GM18502 (cell line): ENCODE results near the gene ADAMTS2.

ENCODE experiments used
- ATAC-seq: cut with Tn5 transposase; IDR thresholded peaks from one replicate; pipeline ENCODE4 v1.9.1; 2021; ENCODE audit warnings: mild to moderate bottlenecking; ENCODE audit not compliant: unreplicated experiment, poor library complexity

ADAMTS2 gene

GRCh38 chr5:179345183-179345432, 153 bp downstream of the ADAMTS2 start:
- ATAC-seq, result no peak

- ATAC-seq, result no peak
Measured at GRCh38 chr5:179344431-179345182, 654 bp downstream of the ADAMTS2 start.

- ATAC-seq, result no peak
Measured at GRCh38 chr5:179343719-179344430, 1.4 kb downstream of the ADAMTS2 start.

GRCh38 chr5:179343021-179343718, 2.1 kb downstream of the ADAMTS2 start:
- no peak for ATAC-seq

- no peak for ATAC-seq
Measured at GRCh38 chr5:179342577-179342976, 2.7 kb downstream of the ADAMTS2 start.

GRCh38 chr5:179340465-179340864, 4.8 kb downstream of the ADAMTS2 start:
- ATAC-seq, result no peak

GRCh38 chr5:179339996-179340395, 5.3 kb downstream of the ADAMTS2 start:
- no peak for ATAC-seq

GRCh38 chr5:179339081-179339480, 6.2 kb downstream of the ADAMTS2 start:
- ATAC-seq, result no peak

GRCh38 chr5:179337796-179338676, 7.2 kb downstream of the ADAMTS2 start:
- no peak for ATAC-seq

- no peak for ATAC-seq
Measured at GRCh38 chr5:179336871-179337795, 8.1 kb downstream of the ADAMTS2 start.

- ATAC-seq, result no peak
Measured at GRCh38 chr5:179336126-179336870, 9.0 kb downstream of the ADAMTS2 start.

- no peak for ATAC-seq
Measured at GRCh38 chr5:179333796-179334761, 11.2 kb downstream of the ADAMTS2 start.

- ATAC-seq, result no peak
Measured at GRCh38 chr5:179332741-179333290, 12.4 kb downstream of the ADAMTS2 start.

- ATAC-seq, result no peak
Measured at GRCh38 chr5:179331591-179332375, 13.5 kb downstream of the ADAMTS2 start.

- no peak for ATAC-seq
Measured at GRCh38 chr5:179330186-179330900, 14.9 kb downstream of the ADAMTS2 start.

GRCh38 chr5:179328291-179328690, 17.0 kb downstream of the ADAMTS2 start:
- no peak for ATAC-seq
